ENCODE results near the gene LRRN3. TPM values are rescaled to one million over a fixed set of nuclear protein-coding genes. Genes with fewer than 3 reads are reported as not detected.

The LRRN3 gene
- total and polyA plus RNA-seq, 3 donors from 2014 or later = 9.3 to 59.6 (median 49.1) TPM

DNA sequence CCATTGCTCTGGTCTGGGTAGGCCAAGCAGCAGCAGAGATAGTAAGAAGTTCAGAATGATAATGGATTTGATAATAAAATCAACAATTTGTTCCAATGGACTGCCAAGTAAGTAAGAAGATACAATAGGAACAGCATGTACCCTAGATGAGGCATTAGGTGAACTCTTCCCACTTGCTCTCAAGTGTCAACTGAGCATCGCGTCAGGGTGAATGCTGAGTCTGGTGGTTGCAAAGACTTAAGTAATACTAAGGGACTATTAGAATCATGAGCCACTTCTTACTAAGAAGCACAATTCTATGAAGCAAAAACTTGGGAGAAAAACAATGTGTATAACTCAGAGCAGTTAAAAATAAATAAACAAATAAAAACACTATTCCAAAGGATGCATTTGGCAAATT lies 54.5 kb downstream of the LRRN3 start:
- intact Hi-C loops (cut with DNase I; ENCODE audit: low total_unique reads) = no loop called here
- Histone ChIP-seq H3K9me3 (no peaks in the 10 kb centered on the region), H3K4me3 (no peak overlapping the region), H3K4me1 (peaks cover 27% of the 10 kb centered on the region), H3K27me3 (no peaks in the 10 kb centered on the region), H3K36me3 (ENCODE audit: low read depth, missing control alignments) (no peaks in the 10 kb centered on the region), H3K27ac (peak overlapping the region; percentile 54 to 80)
- WGBS, 2 donors = 25 to 57% methylated on average over 2 of the region's 2 CpGs
- DNase-seq = peak; percentile 76
- TF ChIP-seq POLR2A (IDR thresholded peaks at IDR 0.05) = no peak
- TF ChIP-seq, protein P1, sequence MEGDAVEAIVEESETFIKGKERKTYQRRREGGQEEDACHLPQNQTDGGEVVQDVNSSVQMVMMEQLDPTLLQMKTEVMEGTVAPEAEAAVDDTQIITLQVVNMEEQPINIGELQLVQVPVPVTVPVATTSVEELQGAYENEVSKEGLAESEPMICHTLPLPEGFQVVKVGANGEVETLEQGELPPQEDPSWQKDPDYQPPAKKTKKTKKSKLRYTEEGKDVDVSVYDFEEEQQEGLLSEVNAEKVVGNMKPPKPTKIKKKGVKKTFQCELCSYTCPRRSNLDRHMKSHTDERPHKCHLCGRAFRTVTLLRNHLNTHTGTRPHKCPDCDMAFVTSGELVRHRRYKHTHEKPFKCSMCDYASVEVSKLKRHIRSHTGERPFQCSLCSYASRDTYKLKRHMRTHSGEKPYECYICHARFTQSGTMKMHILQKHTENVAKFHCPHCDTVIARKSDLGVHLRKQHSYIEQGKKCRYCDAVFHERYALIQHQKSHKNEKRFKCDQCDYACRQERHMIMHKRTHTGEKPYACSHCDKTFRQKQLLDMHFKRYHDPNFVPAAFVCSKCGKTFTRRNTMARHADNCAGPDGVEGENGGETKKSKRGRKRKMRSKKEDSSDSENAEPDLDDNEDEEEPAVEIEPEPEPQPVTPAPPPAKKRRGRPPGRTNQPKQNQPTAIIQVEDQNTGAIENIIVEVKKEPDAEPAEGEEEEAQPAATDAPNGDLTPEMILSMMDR (IDR thresholded peaks at IDR 0.05) = no peak

- H3K27ac ChIP-seq = peak overlapping the region; percentile 54 to 80
- DNase-seq = no peak
Observed at GRCh38 chr7:111146136-111146535, 55.2 kb downstream of the LRRN3 start.

GRCh38 chr7:111147708-111148533 lies 57.0 kb downstream of the LRRN3 start:
- no peak for TF ChIP-seq POLR2A (IDR thresholded peaks at IDR 0.05)
- TF ChIP-seq, protein P1 (IDR thresholded peaks at IDR 0.05) = no peak
- WGBS, 2 donors = 89 to 93% methylated on average over 6 of the region's 6 CpGs
- intact Hi-C loops (cut with DNase I; ENCODE audit: low total_unique reads) = no loop called here

More at GRCh38 chr7:111146136-111146535, 55.2 kb downstream of the LRRN3 start:
- Histone ChIP-seq H3K4me1 (peaks cover 23% of the 10 kb centered on the region), H3K9me3 (no peaks in the 10 kb centered on the region), H3K27me3 (no peaks in the 10 kb centered on the region), H3K4me3 (no peak overlapping the region), H3K36me3 (ENCODE audit: low read depth, missing control alignments) (no peaks in the 10 kb centered on the region)
- intact Hi-C loops (cut with DNase I; ENCODE audit: low total_unique reads) = no loop called here
- no peak for TF ChIP-seq POLR2A (IDR thresholded peaks at IDR 0.05)
- TF ChIP-seq, protein P1 (IDR thresholded peaks at IDR 0.05) = no peak

DNA sequence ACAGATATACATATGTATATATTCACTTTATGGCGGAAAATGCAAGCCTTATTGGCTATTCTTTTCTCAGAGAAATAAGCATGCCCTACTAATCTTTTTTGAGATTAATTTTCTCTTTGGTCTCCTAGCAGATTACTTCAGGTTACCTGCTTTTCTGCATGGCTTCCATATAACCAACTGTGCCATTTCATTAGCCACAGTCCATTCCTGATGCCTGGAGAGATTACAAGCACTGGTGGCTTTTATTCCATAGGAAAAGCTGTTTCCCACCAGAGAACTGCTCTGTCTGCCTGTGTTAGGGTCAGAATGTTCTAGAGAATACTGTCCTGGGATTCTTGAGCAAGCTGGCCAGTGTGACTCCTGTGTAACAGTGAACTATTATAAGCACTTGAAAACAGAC lies 59.8 kb downstream of the LRRN3 start:
- no peaks in the 10 kb centered on the region for H3K36me3 ChIP-seq (ENCODE audit: low read depth, missing control alignments)
- WGBS, 2 donors = 96 to 100% methylated on average over 1 of the region's 1 CpG
- DNase-seq = no peak
- H3K27ac ChIP-seq = no peak overlapping the region
- TF ChIP-seq, protein P1 (IDR thresholded peaks at IDR 0.05) = no peak
- TF ChIP-seq POLR2A (IDR thresholded peaks at IDR 0.05) = no peak
- no peak overlapping the region for H3K4me3 ChIP-seq
- H3K4me1 ChIP-seq = peaks cover 5% of the 10 kb centered on the region
- intact Hi-C loops (cut with DNase I; ENCODE audit: low total_unique reads) = no loop called here
- no peaks in the 10 kb centered on the region for H3K9me3 ChIP-seq
- H3K27me3 ChIP-seq = no peaks in the 10 kb centered on the region

More at GRCh38 chr7:111147708-111148533, 57.0 kb downstream of the LRRN3 start:
- no peak overlapping the region for H3K4me3 ChIP-seq
- no peaks in the 10 kb centered on the region for H3K27me3 ChIP-seq
- DNase-seq = no peak
- no peaks in the 10 kb centered on the region for H3K36me3 ChIP-seq (ENCODE audit: low read depth, missing control alignments)
- H3K4me1 ChIP-seq = peaks cover 23% of the 10 kb centered on the region
- no peak overlapping the region for H3K27ac ChIP-seq
- H3K9me3 ChIP-seq = no peaks in the 10 kb centered on the region

DNA sequence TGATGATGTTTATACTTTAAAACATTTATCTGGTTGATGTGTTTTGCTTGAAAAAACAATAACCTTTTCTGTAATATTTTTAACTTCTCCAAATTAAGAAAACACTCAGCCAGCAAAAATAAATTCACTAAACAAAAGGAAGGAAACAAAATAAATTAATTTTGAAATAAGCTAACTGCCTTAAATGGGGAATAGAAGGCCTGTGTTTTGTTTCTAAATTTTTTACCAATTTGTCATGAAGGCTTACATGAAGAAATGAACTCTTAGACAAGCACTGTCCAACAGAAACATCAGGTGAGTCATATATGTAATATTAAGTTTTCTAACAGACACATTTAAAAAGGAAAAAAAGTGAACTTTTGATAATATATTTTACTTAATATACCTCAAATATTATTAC lies 68.5 kb downstream of the LRRN3 start:
- no peak for DNase-seq
- intact Hi-C loops (cut with DNase I; ENCODE audit: low total_unique reads) = no loop called here
- H3K9me3 ChIP-seq = no peaks in the 10 kb centered on the region

More for the DNA sequence above, 68.5 kb downstream of the LRRN3 start:
- Histone ChIP-seq H3K27me3 (no peaks in the 10 kb centered on the region), H3K4me3 (no peak overlapping the region), H3K36me3 (ENCODE audit: low read depth, missing control alignments) (no peaks in the 10 kb centered on the region), H3K27ac (no peak overlapping the region), H3K4me1 (no peaks in the 10 kb centered on the region)
- TF ChIP-seq, protein P1 (IDR thresholded peaks at IDR 0.05) = no peak
- no peak for TF ChIP-seq POLR2A (IDR thresholded peaks at IDR 0.05)

All from testis (tissue), 3 donors.